GM18861 (cell line): ENCODE results near the gene LRRC8A.
"Not testable (repeated sequence)": the region's sequence is repeated elsewhere in the genome, so short reads cannot be mapped to it uniquely, and the experiment has no call there.

Source experiments
- ATAC-seq: cut with Tn5 transposase; IDR thresholded peaks from one replicate; pipeline ENCODE4 v1.9.1; 2021; ENCODE audit not compliant: unreplicated experiment

Gene LRRC8A

DNA sequence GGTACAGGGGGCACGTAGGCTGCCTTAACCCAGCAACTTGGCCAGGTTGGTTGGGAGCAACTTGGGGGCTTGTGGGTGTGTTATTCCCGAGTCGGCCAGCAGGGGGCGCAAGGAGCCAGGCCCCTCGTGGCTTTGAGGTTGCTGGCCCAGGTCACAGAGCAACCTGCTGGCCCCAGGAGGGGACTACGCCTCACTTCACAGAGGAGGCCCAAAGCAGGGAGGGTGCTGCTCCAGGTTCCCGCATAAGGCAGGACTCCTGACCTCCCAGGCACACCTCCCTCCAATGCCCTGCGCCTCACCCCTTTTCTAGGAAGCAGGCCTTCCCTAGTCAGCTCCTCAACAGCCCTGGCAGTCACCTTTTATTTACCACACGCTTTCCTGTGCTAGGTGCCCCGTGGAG is 18.3 kb upstream of the LRRC8A start:
- ATAC-seq: no peak

DNA sequence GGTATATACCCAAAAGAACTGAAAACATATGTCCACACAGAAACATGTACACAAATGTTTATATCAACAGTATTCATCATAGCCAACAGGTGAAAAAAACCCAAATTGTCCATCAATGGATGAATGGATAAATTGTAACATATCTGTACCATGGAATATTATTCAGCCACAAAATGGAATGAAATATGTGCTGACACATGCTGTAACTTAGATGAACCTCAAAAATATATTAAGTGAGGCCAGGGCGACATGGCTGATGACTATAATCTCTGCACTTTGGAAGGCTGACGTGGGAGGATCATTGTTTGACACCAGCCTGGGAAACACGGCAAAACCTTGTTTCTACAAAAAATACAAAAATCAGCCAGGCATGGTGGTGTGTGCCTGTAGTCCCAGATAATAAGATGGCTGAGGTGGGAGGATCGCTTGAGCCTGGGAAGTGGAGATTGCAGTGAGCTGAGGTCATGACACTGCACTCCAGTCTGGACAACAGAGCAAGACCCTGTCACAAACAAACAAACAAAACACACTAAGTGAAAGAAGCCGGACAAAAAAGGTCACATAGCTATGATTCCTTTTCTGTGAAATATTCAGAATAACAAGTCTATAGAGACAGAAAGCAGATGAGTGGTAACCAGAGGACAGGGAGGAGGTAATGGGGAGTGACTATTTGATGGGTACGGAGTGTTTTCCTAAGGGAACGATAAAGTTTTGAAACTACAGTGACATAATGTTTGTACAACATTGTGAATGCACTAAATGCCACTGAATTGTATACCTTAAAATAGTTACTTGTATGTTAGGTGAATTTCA is 11.6 kb upstream of the LRRC8A start:
- no peak for ATAC-seq

DNA sequence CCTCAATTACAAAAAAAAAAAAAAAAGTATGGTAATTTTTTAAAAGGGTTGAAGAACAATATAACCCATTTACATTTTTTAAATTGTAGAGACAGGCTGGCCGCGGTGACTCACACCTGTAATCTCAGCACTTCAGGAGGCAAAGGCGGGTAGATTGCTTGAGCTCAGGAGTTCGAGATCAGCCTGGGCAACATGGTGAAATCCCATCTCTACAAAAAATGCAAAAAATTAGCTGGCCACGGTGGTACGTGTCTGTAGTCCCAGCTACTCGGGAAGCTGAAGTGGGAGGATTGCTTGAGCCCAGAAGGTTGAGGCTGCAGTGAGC is 11.0 kb upstream of the LRRC8A start:
- not testable (repeated sequence) for ATAC-seq

DNA sequence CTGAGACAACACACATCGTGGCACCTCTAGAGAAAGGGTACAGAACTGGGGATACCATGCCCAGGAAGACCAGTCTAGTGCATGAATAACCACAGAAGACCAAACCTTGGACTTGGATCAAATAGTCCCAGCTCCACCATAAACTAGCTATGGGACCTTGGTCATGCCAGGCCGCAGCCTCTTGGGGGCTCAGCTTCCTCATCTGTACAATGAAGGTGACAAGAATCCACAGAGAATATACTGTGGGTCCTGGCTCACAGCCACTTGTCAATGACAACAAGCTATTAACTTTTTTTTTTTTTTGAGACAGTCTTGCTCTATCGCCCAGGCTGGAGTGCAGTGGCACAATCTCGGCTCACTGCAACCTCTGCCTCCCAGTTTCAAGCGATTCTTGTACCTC is 4.1 kb upstream of the LRRC8A start:
- ATAC-seq: no peak

- no peak for ATAC-seq
These were observed 1.0 kb downstream of the LRRC8A start for GRCh38 chr9:128882677-128883603.

DNA sequence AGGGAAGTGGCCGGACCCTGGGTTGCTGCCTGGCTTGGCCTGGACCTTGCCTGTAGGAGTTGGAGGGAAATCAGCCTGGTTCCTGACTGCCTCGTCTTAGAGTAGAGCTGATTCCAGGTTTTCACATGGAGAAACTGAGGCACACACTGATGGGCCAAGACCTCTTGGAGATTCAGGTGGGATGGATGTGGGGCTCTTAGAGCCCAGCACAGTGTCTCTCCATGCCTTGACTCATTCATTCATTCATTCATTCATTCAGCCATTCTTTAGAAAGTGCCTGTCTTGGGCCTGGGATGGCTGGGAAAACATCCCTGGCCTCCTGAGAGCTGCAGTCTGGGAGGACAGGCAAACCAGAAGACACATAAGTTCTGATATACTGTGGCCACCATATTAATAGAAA is 2.2 kb downstream of the LRRC8A start:
- no peak for ATAC-seq

GRCh38 chr9:128885376-128885775 is 3.4 kb downstream of the LRRC8A start:
- no peak for ATAC-seq

GRCh38 chr9:128885798-128886197 is 3.9 kb downstream of the LRRC8A start:
- ATAC-seq: no peak

- no peak for ATAC-seq
These were observed 4.4 kb downstream of the LRRC8A start for GRCh38 chr9:128886211-128886891.

GRCh38 chr9:128887049-128887448 is 5.1 kb downstream of the LRRC8A start:
- ATAC-seq: no peak

DNA sequence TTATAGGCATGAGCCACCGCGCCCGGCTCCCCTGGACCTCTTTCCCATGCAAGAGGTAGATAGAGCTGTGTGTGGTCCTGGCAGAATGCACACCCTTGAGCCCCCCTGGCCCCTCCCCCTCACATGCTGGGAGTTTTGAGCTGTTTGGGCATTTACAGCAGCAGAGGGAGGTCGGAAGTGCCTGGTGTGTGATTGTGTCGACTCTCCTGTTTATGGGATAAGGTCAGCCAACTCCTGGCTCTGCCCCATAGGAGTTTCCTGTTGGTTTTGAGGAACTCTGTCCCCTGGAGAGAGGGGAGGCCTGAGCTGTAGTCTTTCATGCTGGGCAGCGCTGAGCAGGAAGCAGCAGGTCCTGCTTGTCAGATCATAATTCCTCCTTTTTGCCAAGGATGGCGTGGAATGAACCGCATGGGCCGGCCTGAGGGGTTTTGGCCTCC is 6.0 kb downstream of the LRRC8A start:
- no peak for ATAC-seq

DNA sequence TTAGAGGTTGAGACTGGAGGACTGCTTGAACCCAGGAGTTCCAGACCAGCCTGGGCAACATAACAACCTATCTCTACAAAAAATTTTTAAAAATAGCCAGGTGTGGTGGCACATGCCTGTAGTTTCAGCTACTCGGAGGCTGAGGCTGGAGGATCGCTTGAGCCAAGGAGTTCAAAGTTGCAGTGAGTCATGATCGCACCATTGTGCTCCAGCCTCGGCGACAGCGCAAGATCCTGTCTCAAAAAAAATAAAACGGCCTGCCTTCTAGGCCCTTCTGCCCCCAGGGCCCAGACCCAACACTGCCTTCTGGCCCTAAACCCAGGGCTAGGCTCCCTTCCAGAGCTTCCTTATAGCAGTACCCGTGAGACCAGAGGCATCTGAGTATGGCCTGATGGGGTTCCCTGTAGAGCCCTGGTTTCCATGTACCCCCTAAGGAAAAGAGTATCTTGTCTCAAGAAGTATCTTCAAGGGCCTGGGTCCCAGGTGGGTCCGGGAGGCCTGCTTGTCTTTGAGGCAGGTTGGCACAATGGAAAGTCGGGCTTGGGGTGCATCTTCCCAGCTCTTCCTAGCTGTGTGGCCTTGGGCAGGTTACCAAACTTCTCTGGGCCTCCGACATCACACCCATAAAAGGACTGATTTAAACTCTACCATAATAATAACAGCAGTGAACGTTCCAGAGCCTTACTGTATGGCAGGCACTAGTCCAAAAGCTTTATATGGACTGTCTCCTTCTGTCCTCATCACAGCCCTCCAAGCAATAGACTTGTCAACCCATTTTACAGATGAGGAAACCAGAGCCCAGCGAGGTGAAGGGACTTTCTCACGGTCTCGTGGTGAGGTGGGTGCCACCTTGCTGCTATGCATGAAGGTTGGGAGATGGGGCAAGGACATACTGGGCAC is 9.6 kb downstream of the LRRC8A start:
- ATAC-seq: no peak

- ATAC-seq: no peak
These were observed 10.4 kb downstream of the LRRC8A start for GRCh38 chr9:128892221-128892921.

DNA sequence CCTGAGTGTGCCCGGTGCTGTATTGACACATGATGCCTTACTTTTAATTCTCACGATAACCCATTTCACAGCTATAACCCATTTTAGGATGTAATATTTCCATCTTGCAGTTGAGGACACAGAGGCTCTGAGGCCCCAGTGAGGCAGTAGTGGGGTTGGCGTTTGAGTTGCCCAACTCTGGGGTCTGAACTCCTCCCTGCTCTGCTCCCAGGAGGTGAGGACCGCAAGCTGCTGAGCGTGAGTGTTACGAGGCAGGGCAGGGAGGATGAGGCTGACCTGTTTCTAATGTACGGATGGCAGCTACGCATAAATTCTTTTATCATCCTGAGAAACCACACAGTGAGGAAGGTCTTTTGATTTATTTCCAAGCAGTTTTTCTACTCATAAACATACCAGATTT is 11.4 kb downstream of the LRRC8A start:
- ATAC-seq: no peak

- no peak for ATAC-seq
These were observed 12.8 kb downstream of the LRRC8A start for GRCh38 chr9:128894764-128895163.

DNA sequence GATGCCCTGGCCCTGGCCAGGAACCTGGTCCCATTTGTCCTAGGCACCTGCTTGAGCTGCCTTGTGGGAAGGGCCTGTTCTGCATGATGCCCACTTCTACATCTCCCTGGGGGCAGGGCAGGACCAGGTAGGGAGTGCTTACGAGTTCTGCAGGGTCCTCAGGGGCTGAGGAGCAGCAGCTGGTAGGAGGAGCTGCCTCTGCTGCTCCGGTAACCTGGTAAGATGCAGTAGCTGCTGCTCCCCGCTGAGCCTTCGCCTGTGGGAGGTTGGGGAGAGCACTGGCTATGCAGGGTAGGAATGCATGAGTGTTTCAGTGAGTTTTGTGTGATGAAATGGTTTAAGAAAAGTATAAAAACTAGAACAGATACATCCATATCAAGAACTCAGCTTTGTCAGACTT is 13.6 kb downstream of the LRRC8A start:
- no peak for ATAC-seq

- no peak for ATAC-seq
These were observed 16.4 kb downstream of the LRRC8A start for GRCh38 chr9:128898382-128898781.

DNA sequence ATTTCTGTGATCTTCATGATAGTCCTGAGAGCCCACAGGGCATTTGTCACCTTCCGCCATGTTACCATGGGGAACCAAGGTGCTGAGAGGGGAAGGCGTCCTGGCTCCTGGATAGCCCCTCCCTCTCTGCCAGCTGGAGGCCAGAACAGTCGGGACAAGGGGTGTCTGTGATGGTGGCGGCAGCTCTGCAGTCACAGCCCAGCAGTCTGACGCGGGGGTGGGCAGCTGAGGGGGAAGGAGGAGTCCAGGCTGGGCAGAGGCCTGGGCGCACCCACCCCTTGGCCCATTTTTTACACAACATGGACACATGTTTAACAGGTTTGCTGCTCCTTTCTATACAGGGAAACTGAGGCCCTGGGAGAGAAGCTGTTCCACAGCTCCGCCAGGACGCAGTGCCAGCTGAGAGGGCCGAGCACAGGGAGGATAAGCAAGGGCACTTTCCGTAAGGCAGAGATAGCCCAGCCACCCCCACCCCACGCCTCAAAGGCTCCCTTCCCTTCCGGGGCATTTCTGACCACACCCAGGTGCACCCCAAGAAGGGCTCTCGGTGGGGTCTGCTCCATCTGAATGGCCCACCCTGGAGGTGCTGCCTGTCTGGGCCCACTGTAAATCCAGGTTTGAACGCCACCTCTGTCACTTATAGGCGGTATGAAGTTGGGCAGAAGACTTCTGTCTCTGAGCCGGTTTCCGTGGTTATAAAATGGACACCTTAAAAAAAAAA is 17.1 kb downstream of the LRRC8A start:
- no peak for ATAC-seq

GRCh38 chr9:128899566-128900322 is 17.8 kb downstream of the LRRC8A start:
- ATAC-seq: no peak
